Posterior vena cava (tissue), 2 donors: ENCODE measurements around the gene CD48. TPM values are rescaled to one million over a fixed set of nuclear protein-coding genes. Genes with fewer than 3 reads are reported as not detected.

Source experiments
- DNase-seq: peaks from one replicate; pipeline ENCODE4 v3.0.0-alpha.2; 2020; ENCODE audit warnings: low spot score
- intact Hi-C, 2 donors: fragments of 100-400 bp; cut with DNase I; formaldehyde crosslinking; loops; one replicate each; pipeline versions ENCODE4 v1.14.1 to v1.14.2; 2022 to 2023
- total RNA-seq, 2 donors: library from RNA; stranded (reverse); fragmentation: NEBNext Ultra II Directional; extraction: Animal tissue kit (Norgen Biotek cat#: 25700); gene quantifications; one replicate each; pipeline ENCODE4 v1.2.1, GENCODE V29; 2021
- donor health status: DM: yes; HTN: yes; CAD: no.
- donor health status: DM: yes; HTN: yes; CAD: no.

CD48 gene
- total RNA-seq, 2 donors from 2014 or later, result 3.3 to 5.6 TPM

DNA sequence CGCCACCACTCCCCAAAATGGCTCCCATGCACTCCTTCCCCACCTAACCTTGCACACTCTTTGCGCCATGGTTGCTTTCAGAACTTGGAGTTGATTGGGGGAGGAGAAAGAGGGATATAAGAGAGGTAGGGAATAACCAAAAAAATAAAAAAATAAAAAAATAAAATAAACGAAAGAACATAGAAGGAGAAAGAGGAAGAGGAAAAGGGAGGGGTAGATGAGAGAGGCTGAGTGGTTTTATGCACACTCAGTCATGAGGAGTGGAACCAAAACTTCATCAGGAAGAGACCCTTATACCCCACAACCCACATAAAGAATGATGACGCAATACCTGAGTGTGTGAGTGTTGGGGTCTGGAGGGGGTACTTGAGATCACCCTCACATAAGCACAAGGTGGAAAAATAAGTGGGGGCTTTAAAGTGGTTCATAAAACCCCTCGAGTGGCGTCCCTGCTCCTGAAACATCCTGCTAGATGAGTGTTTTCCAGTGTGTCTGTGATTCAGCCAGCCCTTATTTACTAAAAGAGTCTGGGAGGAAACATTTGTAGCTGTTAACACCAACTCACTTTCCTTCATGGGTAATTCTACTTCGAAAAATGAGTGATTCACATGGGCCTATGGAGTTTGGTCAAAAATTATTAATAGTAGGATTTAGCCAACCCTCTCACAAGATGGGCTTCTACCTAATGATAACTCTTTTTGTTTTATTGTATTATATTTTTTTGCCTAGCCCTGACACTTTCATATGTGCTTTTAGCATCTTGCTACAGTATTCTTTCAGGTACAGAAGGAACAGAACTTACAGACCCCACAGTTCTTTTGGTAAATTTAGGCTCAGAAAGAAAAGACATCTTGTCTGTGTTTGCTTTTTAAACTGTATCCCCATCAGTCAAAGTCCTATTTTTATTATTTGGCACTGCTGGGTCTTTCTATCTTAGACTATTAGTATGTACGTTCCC is 70.0 kb downstream of the CD48 start:
- DNase-seq, result no peak
- intact Hi-C loops, result no loop called here

DNA sequence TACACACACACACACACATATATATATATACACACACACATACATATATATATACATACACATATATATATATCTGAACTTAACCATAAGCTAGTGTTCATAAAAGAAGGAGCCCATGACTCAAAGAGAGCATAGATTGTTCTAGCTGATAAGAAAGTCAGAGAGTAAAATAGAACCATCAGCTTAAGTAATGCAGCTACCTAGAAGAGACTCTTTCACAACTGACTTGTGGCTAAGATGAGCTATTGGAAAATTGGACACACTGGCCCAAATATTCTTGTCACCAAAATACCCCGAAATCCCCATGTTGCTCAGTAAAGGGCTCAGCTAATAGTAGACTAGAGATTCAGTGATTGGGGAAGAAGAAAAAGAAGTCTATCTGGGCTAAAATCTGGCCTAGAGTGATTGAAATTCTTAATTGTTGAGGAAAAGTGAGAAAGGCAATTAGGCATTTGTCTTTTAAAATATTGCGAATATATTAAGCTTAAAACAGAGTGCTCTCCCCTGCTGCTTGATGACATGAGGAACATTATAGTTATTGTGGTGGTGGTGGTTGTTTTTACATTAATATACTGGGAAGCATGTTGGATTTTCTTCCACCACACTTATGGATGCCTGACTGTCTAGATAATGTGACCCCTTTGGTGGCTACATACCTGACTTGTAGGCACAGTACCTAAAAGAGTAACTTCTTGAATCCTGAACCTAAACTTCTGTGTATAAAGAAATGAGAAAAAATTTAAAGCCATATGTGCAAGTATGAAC is 71.1 kb downstream of the CD48 start:
- no peak for DNase-seq
- intact Hi-C loops, result no loop called here

- intact Hi-C loops, result no loop called here
- no peak for DNase-seq
Observed at GRCh38 chr1:160639652-160640051, 72.0 kb downstream of the CD48 start.

DNA sequence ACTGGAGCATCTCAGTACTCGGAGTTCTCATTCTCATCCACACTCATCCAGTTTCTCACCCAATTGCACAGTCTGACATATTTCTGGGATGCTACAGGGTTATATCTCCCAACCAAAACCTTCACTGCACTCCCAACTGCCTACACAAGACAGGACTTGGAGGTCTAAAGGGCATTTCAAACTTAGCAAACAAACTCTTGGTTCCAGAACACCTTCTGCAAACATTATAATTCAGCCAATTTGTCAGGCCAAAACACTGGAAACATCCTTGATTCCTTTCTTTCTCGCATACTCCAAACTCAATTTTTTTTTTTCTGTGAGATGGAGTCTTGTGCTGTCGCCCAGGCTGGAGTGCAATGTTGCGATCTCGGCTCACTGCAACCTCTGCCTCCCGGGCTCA is 72.7 kb downstream of the CD48 start:
- DNase-seq, result no peak
- intact Hi-C loops, result no loop called here

- no peak for DNase-seq
- intact Hi-C loops, result no loop called here
Observed at GRCh38 chr1:160638540-160638857, 73.1 kb downstream of the CD48 start.

- intact Hi-C loops, result no loop called here
- no peak for DNase-seq
Observed at GRCh38 chr1:160637821-160638539, 73.6 kb downstream of the CD48 start.

GRCh38 chr1:160637065-160637464 is 74.6 kb downstream of the CD48 start:
- DNase-seq, result no peak
- intact Hi-C loops, result no loop called here

DNA sequence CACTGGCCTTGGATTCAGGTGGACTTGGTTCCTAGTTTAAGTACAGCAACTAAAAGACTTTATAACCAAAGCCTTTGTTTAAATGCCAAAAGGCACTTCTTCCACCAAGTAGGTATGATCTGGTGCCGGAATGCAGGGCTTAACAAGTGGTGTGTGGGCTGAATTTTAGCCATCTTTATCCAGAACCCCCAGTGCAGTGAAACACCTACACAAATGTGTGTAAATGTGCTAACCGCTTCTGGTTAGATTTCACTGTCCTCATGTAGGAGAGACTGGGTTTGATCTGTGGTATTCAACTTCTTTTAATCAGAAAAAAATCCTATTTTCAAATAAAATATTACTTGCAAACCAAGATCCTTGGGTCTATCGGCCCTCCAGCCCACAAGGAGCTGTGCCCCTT is 75.1 kb downstream of the CD48 start:
- intact Hi-C loops, result no loop called here
- DNase-seq, result no peak

DNA sequence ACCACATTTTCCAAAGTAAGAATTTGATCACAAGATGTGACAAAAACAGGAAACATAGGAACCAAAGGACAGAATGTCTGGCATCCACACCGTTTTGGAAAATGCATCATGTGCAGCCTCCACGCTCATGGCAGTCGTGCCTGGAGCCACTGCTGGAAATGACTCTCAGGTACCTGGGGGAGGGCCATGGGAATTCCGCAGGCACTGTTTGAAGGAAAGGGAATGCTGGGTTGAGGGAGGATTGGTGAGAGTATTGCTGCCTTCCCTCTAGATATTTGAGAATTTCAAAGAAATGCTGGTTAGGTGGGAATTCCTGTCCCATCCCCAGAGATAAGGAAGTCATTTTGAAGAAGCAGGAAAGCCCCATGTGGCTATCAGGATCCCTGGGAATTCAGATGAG is 75.5 kb downstream of the CD48 start:
- intact Hi-C loops, result no loop called here
- no peak for DNase-seq

DNA sequence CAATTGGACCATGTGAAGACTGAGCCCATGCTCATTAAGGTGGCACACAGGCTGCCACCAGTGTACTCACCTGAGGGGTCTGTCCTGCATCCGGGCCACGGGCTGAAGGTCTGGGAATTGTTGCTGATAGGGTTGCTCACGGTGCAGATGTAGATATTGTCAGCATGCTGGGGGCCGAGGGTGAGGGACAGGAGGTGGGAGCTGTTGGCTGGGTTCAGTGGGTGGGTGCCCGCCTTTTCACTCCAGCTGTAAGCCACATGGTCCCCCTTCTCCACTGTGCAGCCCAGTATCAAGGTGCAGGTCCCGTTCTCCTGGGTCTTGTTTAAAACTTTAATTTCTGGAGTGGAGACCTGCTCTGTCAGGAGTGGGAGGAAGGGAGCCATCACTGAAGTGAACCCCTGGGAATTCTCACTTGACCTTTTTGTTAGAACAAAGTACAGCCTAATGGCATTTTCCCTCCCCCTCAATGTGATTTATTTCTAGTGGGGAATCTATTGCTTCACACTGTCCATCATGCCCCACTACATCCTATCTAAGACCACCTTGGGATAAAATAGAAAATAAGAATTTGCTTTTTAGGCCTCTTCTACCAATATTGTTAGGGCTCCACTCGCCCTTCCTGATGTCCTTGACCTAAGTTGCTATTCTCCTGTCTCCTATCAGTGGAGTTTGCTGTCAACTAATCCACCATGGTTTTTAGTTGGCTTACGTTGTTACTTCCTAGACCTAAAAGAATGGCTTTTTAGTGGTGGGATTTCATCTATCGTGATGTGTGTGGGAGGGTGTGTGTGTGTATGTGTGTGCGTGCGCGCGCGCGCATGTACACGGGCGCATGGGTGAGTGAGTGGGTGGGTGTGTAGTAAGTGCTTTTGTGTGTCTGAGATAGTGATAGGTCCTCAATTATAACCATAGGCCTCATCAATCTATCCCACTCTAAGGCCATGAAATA is 76.8 kb downstream of the CD48 start:
- no peak for DNase-seq
- intact Hi-C loops, result no loop called here

GRCh38 chr1:160633330-160633903 is 78.2 kb downstream of the CD48 start:
- DNase-seq, result no peak
- intact Hi-C loops, result no loop called here

GRCh38 chr1:160631983-160632625 is 79.5 kb downstream of the CD48 start:
- no peak for DNase-seq
- intact Hi-C loops, result no loop called here

- no peak for DNase-seq
- intact Hi-C loops, result no loop called here
Observed at GRCh38 chr1:160630523-160631451, 80.8 kb downstream of the CD48 start.

- intact Hi-C loops, result no loop called here
- no peak for DNase-seq
Observed at GRCh38 chr1:160629286-160630210, 82.1 kb downstream of the CD48 start.

DNA sequence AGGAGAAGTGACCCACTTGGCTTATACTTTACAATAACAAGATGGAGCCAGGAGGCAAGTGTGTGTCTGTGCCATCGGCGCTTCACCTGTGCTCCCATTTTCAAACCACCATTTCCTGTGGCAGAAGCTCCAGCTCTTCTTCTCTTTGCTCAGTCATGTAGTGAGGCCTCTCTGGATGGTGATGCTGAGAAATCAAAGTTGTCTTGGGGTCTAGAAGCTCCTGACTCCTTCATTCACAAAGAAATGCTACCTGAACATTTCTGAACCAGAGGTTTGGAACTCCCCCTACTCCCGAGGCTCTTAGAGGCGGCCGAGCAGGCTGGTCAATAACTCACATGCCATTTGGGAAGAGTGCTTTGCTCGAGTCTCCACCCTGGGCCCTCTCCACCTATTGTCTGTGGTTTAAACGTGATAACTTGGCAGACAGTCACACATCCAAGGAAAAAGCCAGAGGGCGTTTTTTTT is 82.8 kb downstream of the CD48 start:
- intact Hi-C loops, result no loop called here
- DNase-seq, result no peak
